ENCODE data around the gene TREML4. TPM values are rescaled to one million over a fixed set of nuclear protein-coding genes. Genes with fewer than 3 reads are reported as not detected.

The TREML4 gene
- total and polyA plus RNA-seq, 9 of the 15 experiments (the other 6 are each of a cell fraction or from before 2014, with no cell fraction given) = not detected

DNA sequence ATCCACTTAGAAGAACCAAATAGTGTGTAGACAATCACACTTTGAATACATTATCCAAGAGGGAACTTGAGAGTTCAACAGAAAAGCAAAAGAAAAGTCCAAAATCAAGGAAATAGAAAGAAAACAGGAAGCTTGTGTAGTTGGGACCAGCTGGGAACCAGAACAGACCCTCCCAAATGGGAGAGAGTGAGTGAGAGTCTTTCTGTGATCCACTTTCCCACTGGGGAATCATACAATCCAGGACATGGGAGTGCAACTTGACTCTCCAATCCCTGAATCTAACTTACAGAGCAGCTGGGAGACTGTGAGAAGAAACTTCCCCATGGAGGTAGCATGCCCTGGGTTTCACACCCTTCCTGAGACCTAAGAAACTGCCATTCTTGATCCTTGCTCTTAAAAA, 27.0 kb downstream of the TREML4 start:
- H3K36me3 ChIP-seq (ENCODE audit: control insufficient read depth, insufficient read depth, low read length) = no peaks in the 10 kb centered on the region
- no peaks in the 10 kb centered on the region for H4K20me1 ChIP-seq (replicated peaks; ENCODE audit: control insufficient read depth, insufficient read depth, low read length)
- in situ Hi-C loops (cut with MboI) = no loop called here
- no peak overlapping the region for H2AFZ ChIP-seq (ENCODE audit: low read depth, low read length)
- no peak overlapping the region for H3K9ac ChIP-seq (ENCODE audit: insufficient read depth in 1 of 2, low read depth in 2 of 2, low read length in 2 of 2)
- DNase-seq (ENCODE audit: extremely low read depth in 1 of 4, low spot score in 3 of 4) = no peak
- intact Hi-C loops (cut with micrococcal nuclease) = no loop called here
- peaks cover 3 to 9% of the 10 kb centered on the region in 2 experiments; a peak in 1 of 5 replicates for H3K27me3 ChIP-seq (ENCODE audit: control insufficient read depth in 2 of 2, insufficient read depth in 2 of 2, low read length in 2 of 2)
- H3K4me3 ChIP-seq = no peak overlapping the region
- no TSS peak for BruUV-seq (replicated peaks)
- no peaks in the 10 kb centered on the region for H3K4me1 ChIP-seq (replicated peaks in 1 of 2; ENCODE audit: control insufficient read depth in 2 of 2, insufficient read depth in 2 of 2, low read length in 2 of 2)
- no peak for FAIRE-seq
- no peak overlapping the region for H3K4me2 ChIP-seq (ENCODE audit: insufficient read depth, low read length)
- POLR2A ChIA-PET = interaction anchor here (1.8 kb wide), 1 partner anchor 12 kb away, joined by 4 read pairs; no protein-coding TSS in a partner anchor
- H3K27ac ChIP-seq (ENCODE audit: extremely low read depth, low read depth, low read length) = no peak overlapping the region
- H3K79me2 ChIP-seq (ENCODE audit: control insufficient read depth, insufficient read depth, low read length) = no peaks in the 10 kb centered on the region
- no peaks in the 10 kb centered on the region for H3K9me1 ChIP-seq (ENCODE audit: control insufficient read depth, insufficient read depth, low read length)
- H3K9me3 ChIP-seq (replicated peaks; ENCODE audit: control insufficient read depth, insufficient read depth, low read depth, low read length) = no peaks in the 10 kb centered on the region
- ATAC-seq = no peak
- CTCF ChIA-PET (ENCODE audit: low intra/inter-chr PET ratio) = no interaction called here
- TF ChIP-seq PTTG1 (tag; IDR thresholded peaks at IDR 0.05; ENCODE audit: low read depth) = no peak
- TF ChIP-seq CBX1 (IDR thresholded peaks at IDR 0.05; ENCODE audit: low read depth) = no peak
- TF ChIP-seq, protein P1, sequence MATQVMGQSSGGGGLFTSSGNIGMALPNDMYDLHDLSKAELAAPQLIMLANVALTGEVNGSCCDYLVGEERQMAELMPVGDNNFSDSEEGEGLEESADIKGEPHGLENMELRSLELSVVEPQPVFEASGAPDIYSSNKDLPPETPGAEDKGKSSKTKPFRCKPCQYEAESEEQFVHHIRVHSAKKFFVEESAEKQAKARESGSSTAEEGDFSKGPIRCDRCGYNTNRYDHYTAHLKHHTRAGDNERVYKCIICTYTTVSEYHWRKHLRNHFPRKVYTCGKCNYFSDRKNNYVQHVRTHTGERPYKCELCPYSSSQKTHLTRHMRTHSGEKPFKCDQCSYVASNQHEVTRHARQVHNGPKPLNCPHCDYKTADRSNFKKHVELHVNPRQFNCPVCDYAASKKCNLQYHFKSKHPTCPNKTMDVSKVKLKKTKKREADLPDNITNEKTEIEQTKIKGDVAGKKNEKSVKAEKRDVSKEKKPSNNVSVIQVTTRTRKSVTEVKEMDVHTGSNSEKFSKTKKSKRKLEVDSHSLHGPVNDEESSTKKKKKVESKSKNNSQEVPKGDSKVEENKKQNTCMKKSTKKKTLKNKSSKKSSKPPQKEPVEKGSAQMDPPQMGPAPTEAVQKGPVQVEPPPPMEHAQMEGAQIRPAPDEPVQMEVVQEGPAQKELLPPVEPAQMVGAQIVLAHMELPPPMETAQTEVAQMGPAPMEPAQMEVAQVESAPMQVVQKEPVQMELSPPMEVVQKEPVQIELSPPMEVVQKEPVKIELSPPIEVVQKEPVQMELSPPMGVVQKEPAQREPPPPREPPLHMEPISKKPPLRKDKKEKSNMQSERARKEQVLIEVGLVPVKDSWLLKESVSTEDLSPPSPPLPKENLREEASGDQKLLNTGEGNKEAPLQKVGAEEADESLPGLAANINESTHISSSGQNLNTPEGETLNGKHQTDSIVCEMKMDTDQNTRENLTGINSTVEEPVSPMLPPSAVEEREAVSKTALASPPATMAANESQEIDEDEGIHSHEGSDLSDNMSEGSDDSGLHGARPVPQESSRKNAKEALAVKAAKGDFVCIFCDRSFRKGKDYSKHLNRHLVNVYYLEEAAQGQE (IDR thresholded peaks at IDR 0.05; ENCODE audit: borderline replicate concordance) = no peak
- TF ChIP-seq, protein P1 (CRISPR knock-in tag; IDR thresholded peaks at IDR 0.05; ENCODE audit: low read depth) = no peak
- no peak for TF ChIP-seq ZEB2 (IDR thresholded peaks at IDR 0.05)
- TF ChIP-seq, protein P2, sequence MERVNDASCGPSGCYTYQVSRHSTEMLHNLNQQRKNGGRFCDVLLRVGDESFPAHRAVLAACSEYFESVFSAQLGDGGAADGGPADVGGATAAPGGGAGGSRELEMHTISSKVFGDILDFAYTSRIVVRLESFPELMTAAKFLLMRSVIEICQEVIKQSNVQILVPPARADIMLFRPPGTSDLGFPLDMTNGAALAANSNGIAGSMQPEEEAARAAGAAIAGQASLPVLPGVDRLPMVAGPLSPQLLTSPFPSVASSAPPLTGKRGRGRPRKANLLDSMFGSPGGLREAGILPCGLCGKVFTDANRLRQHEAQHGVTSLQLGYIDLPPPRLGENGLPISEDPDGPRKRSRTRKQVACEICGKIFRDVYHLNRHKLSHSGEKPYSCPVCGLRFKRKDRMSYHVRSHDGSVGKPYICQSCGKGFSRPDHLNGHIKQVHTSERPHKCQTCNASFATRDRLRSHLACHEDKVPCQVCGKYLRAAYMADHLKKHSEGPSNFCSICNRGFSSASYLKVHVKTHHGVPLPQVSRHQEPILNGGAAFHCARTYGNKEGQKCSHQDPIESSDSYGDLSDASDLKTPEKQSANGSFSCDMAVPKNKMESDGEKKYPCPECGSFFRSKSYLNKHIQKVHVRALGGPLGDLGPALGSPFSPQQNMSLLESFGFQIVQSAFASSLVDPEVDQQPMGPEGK (CRISPR knock-in tag; IDR thresholded peaks at IDR 0.05; ENCODE audit: borderline replicate concordance) = no peak
- TF ChIP-seq SNRNP70 (optimal IDR thresholded peaks at IDR 0.05; ENCODE audit: low read depth, low read length) = no peak
- TF ChIP-seq, protein P3, sequence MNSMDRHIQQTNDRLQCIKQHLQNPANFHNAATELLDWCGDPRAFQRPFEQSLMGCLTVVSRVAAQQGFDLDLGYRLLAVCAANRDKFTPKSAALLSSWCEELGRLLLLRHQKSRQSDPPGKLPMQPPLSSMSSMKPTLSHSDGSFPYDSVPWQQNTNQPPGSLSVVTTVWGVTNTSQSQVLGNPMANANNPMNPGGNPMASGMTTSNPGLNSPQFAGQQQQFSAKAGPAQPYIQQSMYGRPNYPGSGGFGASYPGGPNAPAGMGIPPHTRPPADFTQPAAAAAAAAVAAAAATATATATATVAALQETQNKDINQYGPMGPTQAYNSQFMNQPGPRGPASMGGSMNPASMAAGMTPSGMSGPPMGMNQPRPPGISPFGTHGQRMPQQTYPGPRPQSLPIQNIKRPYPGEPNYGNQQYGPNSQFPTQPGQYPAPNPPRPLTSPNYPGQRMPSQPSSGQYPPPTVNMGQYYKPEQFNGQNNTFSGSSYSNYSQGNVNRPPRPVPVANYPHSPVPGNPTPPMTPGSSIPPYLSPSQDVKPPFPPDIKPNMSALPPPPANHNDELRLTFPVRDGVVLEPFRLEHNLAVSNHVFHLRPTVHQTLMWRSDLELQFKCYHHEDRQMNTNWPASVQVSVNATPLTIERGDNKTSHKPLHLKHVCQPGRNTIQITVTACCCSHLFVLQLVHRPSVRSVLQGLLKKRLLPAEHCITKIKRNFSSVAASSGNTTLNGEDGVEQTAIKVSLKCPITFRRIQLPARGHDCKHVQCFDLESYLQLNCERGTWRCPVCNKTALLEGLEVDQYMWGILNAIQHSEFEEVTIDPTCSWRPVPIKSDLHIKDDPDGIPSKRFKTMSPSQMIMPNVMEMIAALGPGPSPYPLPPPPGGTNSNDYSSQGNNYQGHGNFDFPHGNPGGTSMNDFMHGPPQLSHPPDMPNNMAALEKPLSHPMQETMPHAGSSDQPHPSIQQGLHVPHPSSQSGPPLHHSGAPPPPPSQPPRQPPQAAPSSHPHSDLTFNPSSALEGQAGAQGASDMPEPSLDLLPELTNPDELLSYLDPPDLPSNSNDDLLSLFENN (IDR thresholded peaks at IDR 0.05; ENCODE audit: low read depth in 2 of 2, low read length in 2 of 2) = no peak
- TF ChIP-seq CHD1 (IDR thresholded peaks at IDR 0.05; ENCODE audit: low read length) = no peak
- no peak for TF ChIP-seq ATF1 (CRISPR knock-in tag; IDR thresholded peaks at IDR 0.05)
- no peak for TF ChIP-seq ATF1 (tag; IDR thresholded peaks at IDR 0.05)
